Measurements from ENCODE around the gene GPATCH4. TPM values are rescaled to one million over a fixed set of nuclear protein-coding genes. Genes with fewer than 3 reads are reported as not detected.
A peak's percentile ranks its signal among the peaks of the same experiment; 100 is the strongest.
"Not testable (repeated sequence)": the region's sequence is repeated elsewhere in the genome, so short reads cannot be mapped to it uniquely, and the experiment has no call there.

The GPATCH4 gene
- total and polyA plus RNA-seq, 2 donors (not counting 1 experiment from before 2014, with no cell fraction given), result 11.3 to 38.3 TPM

DNA sequence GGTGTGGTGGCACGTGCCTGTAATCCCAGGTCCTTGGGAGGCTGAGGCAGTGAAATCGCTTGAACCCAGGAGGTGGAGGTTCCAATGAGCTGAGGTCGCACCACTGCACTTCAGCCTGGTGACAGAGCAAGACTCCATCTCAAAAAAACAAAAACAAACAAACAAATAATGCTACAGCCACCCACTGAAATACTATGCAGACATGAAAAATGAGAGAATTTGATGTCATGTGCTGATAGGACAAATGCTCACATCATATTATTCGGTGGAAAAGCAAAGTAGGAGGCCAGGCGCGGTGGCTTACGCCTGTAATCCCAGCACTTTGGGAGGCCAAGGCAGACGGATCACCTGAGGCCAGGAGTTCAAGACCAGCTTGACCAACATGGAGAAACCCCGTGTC, 8.8 kb upstream of the GPATCH4 start:
- H3K79me2 ChIP-seq (ENCODE audit: control insufficient read depth, insufficient read depth, low read length); H3K27ac ChIP-seq (ENCODE audit: low read length in 2 of 2); H3K36me3 ChIP-seq (replicated peaks in 1 of 2; ENCODE audit: control extremely low read depth in 1 of 2, control insufficient read depth in 1 of 2, extremely low read depth in 1 of 2, insufficient read depth in 2 of 2, low read length in 1 of 2); H3K9me3 ChIP-seq (ENCODE audit: control extremely low read depth in 1 of 3, control insufficient read depth in 2 of 3, insufficient read depth in 1 of 3, low read length in 2 of 3); intact Hi-C loops (cut with micrococcal nuclease); H3K9me3 Mint-ChIP-seq (ENCODE audit: insufficient read depth); H3K4me3 Mint-ChIP-seq; H2AFZ ChIP-seq (ENCODE audit: insufficient read depth, low read depth, low read length, poor library complexity, severe bottlenecking); ATAC-seq (ENCODE audit: low read depth); POLR2A ChIA-PET; H4K20me1 ChIP-seq (ENCODE audit: control insufficient read depth, insufficient read depth, low read length, poor library complexity, severe bottlenecking); H3K4me3 ChIP-seq (ENCODE audit: control extremely low read depth in 1 of 5, extremely low read depth in 1 of 5, insufficient read depth in 1 of 5, low read depth in 2 of 5, low read length in 4 of 5); H3K27ac Mint-ChIP-seq; H3K4me2 ChIP-seq (replicated peaks; ENCODE audit: low read depth, low read length, poor library complexity, severe bottlenecking); H3K9ac ChIP-seq (ENCODE audit: low read length); DNase-seq: not testable (repeated sequence)
- Histone ChIP-seq H3K4me1 (ENCODE audit: control insufficient read depth in 2 of 2, insufficient read depth in 2 of 2, low read length in 2 of 2) (peaks cover 22 to 28% of the 10 kb centered on the region in 2 donors), H3K27me3 (replicated peaks in 1 of 4; ENCODE audit: control extremely low read depth in 1 of 4, control insufficient read depth in 3 of 4, insufficient read depth in 4 of 4, low read length in 3 of 4) (peaks cover 0 to 12% (median 3%) of the 10 kb centered on the region in 4 experiments)
- peaks cover 18% of the 10 kb centered on the region for H3K27me3 Mint-ChIP-seq
- WGBS (ENCODE audit: insufficient coverage), result 93% methylated on average over 6 of the region's 9 CpGs
- CTCF ChIA-PET, result interaction anchor here (1.0 to 7.8 kb wide), 9 partner anchors 14 to 225 kb away, joined by 3 to 126 read pairs (median 33); partner anchors contain the start of genes GPATCH4, IQGAP3, NAXE and TTC24
- peaks cover 24% of the 10 kb centered on the region for H3K4me1 Mint-ChIP-seq

DNA sequence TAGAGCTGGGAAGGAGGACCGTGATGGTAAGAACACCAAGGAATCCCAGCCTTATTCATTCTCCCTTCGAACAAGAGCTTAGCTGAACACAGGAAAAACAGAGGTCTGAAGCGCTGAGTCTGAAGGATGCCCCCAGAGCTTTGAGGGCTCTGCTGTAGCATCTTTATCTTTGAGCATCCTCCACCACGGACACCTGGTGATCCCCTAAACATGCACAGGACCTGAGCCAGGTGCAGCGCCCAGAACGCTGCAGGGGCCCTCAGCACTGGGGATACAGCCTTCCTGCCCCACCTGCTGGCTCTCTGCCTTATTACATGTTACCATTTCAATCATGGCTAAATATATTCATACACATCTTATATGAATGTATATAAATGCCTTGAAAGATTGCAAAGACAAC, 7.7 kb upstream of the GPATCH4 start:
- TF ChIP-seq EZH2 (IDR thresholded peaks at IDR 0.05; ENCODE audit: borderline replicate concordance, insufficient read depth, low read depth, low read length, poor library complexity, severe bottlenecking), result no peak
- TF ChIP-seq, protein P1, sequence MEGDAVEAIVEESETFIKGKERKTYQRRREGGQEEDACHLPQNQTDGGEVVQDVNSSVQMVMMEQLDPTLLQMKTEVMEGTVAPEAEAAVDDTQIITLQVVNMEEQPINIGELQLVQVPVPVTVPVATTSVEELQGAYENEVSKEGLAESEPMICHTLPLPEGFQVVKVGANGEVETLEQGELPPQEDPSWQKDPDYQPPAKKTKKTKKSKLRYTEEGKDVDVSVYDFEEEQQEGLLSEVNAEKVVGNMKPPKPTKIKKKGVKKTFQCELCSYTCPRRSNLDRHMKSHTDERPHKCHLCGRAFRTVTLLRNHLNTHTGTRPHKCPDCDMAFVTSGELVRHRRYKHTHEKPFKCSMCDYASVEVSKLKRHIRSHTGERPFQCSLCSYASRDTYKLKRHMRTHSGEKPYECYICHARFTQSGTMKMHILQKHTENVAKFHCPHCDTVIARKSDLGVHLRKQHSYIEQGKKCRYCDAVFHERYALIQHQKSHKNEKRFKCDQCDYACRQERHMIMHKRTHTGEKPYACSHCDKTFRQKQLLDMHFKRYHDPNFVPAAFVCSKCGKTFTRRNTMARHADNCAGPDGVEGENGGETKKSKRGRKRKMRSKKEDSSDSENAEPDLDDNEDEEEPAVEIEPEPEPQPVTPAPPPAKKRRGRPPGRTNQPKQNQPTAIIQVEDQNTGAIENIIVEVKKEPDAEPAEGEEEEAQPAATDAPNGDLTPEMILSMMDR (IDR thresholded peaks at IDR 0.05), result peak; percentile 80
- peaks cover 1% of the 10 kb centered on the region for H3K79me2 ChIP-seq (ENCODE audit: control insufficient read depth, insufficient read depth, low read length)
- H3K27me3 ChIP-seq (replicated peaks in 1 of 4; ENCODE audit: control extremely low read depth in 1 of 4, control insufficient read depth in 3 of 4, insufficient read depth in 4 of 4, low read length in 3 of 4), result peaks cover 0 to 10% (median 3%) of the 10 kb centered on the region in 4 experiments
- H3K27ac Mint-ChIP-seq, result no peak overlapping the region
- H3K4me3 ChIP-seq (ENCODE audit: control extremely low read depth in 1 of 5, extremely low read depth in 1 of 5, insufficient read depth in 1 of 5, low read depth in 2 of 5, low read length in 4 of 5), result no peak overlapping the region
- CTCF ChIA-PET, result interaction anchor here (0.6 to 7.8 kb wide), 34 partner anchors 8 to 243 kb away, joined by 3 to 126 read pairs (median 6); partner anchors contain the start of genes GPATCH4, IQGAP3, MEF2D and NAXE
- H3K4me2 ChIP-seq (replicated peaks; ENCODE audit: low read depth, low read length, poor library complexity, severe bottlenecking), result no peak overlapping the region
- H3K36me3 ChIP-seq (replicated peaks in 1 of 2; ENCODE audit: control extremely low read depth in 1 of 2, control insufficient read depth in 1 of 2, extremely low read depth in 1 of 2, insufficient read depth in 2 of 2, low read length in 1 of 2), result no peaks in the 10 kb centered on the region
- no peaks in the 10 kb centered on the region for H3K9me3 Mint-ChIP-seq (ENCODE audit: insufficient read depth)
- ATAC-seq (ENCODE audit: low read depth) (peak; percentile 61), DNase-seq (peak; percentile 75)
- no peak overlapping the region for H3K9ac ChIP-seq (ENCODE audit: low read length)
- no peak overlapping the region for H3K27ac ChIP-seq (ENCODE audit: low read length in 2 of 2)
- no peaks in the 10 kb centered on the region for H4K20me1 ChIP-seq (ENCODE audit: control insufficient read depth, insufficient read depth, low read length, poor library complexity, severe bottlenecking)
- WGBS (ENCODE audit: insufficient coverage), result 36% methylated on average over 5 of the region's 6 CpGs
- intact Hi-C loops (cut with micrococcal nuclease), result loop anchor here (1.0 to 5.0 kb wide), 6 partner anchors 25 to 162 kb away; partner anchors contain the start of genes IQGAP3 and MEF2D
- H3K4me1 Mint-ChIP-seq, result peaks cover 24% of the 10 kb centered on the region
- H3K4me3 Mint-ChIP-seq, result no peak overlapping the region
- H3K9me3 ChIP-seq (ENCODE audit: control extremely low read depth in 1 of 3, control insufficient read depth in 2 of 3, insufficient read depth in 1 of 3, low read length in 2 of 3), result no peaks in the 10 kb centered on the region
- POLR2A ChIA-PET, result interaction anchor here (1.3 to 1.8 kb wide), 2 partner anchors 18 to 128 kb away, joined by 5 to 8 read pairs; partner anchors contain the start of gene NAXE
- H3K27me3 Mint-ChIP-seq, result peaks cover 10% of the 10 kb centered on the region
- H3K4me1 ChIP-seq (ENCODE audit: control insufficient read depth in 2 of 2, insufficient read depth in 2 of 2, low read length in 2 of 2), result peaks cover 22 to 28% of the 10 kb centered on the region in 2 donors
- no peak overlapping the region for H2AFZ ChIP-seq (ENCODE audit: insufficient read depth, low read depth, low read length, poor library complexity, severe bottlenecking)
